NCI-H1105 (cell line): Measurements from ENCODE around the gene FTH1.

Experiments
- DNase-seq: peaks from one replicate; lab custom pipeline; 2025; lab: John Stamatoyannopoulos, UW

FTH1 gene

DNA sequence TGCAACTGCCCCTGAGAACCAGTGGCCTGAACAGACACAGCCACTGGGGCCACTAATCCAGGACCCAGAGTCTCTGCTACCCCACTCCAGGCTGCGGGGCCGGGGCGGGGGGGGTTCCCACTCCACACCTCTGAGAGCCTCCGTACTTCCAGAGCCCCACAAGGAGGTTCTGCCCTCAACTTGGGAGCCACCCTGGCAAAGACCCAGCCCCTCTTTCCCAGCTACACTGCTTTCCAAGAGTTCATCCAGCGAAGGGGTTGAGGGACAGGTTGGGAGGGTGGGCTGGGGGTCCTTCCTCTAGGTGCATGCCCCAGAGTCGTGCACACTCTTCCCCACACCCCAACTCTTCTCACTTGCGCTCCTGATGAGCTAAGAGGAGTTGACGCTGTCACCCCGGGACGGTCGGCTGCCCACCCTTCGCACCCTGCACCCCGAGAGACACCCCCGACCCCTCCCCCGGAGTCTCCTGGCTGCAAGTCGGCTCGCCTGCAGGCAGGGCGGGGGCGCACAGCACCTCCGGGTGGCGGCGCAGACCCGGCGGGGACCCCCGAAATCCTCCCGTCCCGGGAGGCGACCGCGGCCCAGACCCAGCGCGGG lies 50.6 kb downstream of the FTH1 start:
- no peak for DNase-seq

DNA sequence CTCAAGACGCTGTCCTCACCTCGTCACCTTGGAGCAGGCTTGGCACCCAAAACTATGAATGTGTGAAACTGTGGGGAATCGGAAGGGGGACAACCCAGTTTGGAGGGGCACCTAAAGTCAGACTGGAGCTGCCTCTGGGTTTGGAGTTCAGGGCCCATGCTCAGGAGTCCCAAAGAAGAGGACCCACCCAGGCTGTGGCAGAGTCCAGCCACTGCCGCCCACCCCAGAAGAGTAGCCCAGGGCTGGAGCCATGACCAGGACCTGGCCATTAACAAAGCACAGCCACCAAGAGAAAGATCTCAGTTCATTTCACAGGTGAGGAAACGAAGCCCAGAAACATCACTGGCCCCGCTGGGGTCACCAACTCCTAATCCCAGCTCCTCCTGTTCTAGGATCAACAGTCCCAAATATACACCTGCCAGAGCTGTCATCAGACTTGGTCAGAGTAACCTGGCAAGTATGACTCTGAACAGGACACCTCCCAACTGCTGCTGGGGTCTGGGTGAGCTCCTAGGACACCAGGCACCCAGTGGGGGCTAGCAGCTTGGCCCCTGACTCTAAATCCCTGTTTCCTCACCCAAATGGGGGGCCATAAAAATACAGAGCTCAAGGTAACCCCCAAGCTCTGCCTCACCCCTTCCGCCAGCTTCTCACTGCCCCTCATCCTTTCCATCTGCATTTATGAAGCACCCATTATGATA lies 52.8 kb downstream of the FTH1 start:
- no peak for DNase-seq
